ENCODE measurements around the gene KLHL1.

The KLHL1 gene

DNA sequence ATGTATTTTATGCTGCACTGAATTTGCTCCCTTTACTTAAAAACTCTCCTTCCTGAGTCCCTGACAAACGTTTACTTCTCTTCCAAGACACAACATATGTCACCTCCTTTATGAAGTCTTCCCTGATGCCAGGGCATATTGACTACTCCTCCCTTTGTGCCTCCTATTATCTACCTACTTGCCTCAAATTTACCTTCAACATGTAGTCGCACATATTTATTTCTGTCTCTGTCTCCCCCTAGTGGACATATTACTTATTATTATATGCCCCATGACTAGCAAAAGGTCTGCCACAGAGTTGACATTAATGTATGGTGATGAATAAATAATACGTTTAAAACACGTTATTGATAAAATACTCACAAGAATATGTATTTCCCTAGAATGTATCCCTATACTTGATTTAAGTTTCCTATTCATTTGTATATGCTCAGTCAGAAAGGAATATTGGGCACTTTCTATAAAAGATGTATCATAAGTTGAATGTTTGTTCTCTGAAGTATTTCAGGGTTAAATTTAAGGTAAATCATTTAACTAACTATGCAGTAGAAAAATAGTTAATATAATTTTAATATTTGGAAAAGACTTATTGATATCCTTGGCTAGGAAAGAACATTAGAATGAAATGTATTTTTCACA is 250.9 kb downstream of the KLHL1 start:
- DNase-seq: peak; percentile 43

DNA sequence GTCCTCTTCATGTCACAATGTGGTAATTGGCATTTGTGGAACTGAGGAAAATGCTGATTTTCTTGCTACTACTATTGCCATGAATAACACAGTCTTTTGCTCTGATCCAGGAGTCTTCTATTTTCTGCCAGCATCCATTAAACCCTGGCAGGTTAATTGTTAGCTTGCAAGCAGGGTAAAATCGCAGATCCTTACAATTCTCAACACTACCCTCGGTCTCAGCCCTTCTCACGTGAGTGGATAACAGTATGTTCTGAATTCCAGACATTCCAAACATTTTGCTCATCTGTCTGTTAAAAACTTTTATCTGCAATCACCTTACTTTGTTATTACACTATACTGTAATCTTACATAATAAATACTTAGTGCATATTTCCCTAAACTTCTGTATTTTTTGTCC is 251.9 kb downstream of the KLHL1 start:
- DNase-seq: no peak

DNA sequence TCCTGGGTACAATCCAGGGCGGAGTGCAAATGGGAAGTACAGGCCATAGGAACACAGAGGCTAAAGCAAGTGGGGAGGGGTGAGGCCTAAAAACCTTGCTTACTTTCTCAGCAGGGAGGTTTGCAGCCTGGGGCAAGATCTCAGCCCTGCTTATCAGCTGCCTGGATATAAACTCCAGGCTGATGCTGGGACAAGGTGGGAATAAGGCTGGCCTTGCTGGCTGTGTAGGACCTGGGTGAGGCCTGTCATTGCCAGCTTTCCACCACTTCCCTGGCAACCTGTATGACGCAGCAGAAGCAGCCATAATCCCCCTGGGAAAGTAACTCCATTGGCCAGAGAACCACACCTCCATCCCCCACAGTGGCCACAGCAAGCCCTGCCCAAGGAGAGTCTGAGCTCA is 279.7 kb downstream of the KLHL1 start:
- DNase-seq: no peak

DNA sequence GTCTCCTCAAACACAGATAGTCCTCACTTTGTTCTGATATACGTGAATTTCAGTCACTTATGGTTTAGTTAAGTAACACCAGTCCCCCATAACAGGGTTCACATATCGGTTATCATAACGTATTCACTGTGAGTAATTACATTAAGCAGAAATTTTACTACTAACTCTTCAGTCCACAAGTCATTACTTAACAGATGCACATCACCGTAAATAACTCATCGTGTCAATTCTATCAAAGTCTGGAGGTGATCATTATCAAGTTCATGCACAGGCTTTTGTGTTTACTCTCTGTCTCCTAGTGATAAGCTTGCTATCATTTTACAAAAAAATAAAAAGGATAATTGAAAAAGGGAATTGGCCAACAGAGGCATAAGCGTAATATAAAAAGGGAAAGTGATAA is 288.1 kb downstream of the KLHL1 start:
- DNase-seq: no peak

DNA sequence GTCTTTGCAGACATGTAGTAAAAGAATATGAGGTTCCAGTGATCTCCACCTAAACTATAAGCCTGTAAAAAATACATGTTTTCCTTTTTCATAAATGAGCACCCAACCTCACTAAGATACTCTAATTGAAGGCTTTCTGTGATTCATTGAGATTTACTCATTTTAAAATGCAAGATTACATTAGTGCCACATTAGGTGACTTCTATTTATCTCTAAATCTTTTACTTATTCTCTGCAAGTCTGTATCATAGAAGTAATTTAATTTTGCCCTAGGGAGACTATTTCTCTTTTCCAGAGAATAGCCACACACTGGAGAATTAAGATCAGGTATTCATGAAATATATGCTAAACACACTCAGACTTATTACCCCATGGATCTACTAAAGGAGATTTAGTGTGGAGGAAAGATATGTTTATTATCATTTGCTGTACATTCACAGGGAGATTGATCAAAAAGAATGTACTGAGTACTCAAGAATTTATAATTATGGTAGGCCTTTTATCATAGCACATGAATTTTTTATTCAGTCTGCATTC is 290.9 kb downstream of the KLHL1 start:
- DNase-seq: no peak

DNA sequence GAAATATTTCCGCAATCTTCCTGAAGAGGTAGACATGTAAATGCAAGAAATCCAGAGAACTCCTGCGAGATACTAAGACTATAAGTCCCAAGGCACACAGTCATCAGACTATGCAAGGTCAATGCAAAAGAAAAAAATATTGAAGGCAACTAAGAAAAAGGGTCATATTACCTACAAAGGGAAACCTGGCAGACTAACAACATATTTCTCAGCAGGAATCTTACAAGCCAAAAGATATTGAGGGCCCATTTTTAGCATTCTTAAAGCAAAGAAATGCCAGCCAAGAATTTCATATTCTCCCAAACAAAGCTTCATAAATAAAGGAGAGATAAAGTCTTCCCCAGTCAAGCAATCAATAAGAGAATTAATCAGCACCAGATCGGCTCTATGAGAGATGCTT is 299.1 kb downstream of the KLHL1 start:
- DNase-seq: no peak

DNA sequence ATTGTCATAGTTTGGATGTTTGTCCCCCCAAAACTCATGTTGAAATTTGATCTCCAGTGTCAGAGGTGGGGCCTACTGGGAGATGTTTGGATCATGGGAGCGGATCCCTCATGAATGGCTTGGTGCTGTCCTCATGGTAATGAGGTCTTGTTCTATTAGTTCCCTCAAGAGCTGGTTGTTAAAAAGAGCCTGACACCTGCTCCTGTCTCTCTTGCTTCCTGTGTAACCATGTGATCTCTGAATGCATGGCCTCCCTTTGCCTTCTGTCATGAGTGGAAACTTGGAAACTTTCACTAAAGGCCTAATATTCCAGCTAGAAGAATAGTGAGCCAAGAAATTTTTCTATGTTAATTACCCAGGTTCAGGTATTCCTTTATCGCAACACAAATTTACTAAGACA is 312.0 kb downstream of the KLHL1 start:
- no peak for DNase-seq

DNA sequence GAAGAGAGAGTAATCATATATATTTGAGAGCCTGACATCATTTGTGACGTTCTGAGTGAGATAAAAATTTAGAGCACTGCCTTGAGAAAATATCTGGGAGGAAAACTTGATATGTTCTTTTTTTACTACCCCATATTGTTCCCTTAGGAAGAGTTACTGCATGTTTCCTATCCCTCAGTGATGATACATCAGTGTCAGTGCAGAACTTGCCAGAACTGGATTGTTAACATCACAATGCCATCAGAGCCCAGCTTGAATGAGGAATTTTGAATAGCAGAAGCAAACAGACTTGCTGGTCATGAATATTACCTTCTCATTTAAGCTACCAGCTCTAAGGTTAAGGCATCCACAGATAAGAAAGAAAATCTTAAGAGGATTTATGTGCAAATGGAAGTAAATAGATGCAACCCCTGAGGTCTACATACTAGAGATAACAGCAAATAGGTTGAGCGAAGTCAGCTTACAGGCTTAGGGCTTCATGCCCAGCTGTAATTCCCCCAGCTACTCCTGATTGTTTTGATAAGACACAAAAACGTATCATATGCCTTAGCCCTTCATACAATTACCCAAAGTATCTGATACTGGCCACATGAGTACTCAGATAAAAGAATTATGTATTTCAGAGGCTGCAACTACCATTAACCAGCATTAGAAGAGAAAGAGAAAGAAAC is 314.3 kb downstream of the KLHL1 start:
- DNase-seq: no peak

DNA sequence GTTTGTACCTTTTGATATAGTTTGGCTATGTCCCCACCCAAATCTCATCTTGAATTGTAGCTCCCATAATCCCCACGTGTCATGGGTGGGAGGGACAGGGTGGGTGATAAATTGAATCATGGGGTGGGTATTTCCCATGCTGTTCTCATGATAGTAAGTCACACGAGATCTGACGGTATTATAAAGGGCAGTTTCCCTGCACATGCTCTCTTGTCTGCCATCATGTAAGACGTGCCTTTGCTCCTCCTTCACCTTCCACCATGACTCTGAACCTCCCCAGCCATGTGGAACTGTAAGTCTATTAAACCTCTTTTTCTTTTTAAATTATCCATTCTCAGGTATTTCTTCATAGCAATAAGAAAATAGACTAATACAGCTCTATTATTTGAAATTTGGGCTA is 331.3 kb downstream of the KLHL1 start:
- DNase-seq: no peak

DNA sequence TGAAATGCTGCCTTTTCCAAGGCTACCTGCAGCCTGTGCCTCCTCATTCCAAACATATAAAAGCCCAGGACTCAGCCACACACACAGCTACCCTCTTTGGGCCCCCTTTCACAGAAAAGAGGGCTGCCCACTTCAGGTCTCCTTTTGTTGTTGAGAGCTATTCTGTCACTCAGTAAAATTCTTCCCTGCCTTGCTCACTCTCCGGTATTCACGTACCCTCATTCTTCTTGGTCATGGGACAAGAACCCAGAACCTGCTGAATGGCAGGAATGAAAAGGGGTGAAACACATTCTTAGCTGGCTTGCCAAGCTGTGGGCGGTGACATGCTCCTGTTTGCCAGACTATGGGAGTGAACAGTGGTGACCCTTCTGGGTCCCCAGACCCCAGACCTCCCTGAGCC is 338.6 kb downstream of the KLHL1 start:
- no peak for DNase-seq

DNA sequence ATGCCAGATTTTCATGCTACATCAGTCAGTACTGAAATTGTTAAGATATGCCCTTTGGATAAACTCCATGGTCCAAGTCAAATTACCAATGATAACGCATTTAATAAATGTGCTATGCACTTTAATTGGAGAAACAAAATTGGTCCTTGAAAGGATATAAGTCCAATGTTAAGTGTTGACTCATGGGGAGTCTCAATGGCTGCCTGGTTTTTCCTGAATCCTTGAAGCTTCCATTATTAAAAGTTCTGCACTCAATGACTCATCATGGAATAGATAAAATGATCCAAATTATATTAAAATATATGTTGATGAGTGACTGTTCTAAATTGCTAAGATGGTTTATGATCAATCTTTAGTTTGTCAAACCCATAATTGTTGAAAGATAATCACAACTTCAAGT is 346.7 kb downstream of the KLHL1 start:
- DNase-seq: no peak

DNA sequence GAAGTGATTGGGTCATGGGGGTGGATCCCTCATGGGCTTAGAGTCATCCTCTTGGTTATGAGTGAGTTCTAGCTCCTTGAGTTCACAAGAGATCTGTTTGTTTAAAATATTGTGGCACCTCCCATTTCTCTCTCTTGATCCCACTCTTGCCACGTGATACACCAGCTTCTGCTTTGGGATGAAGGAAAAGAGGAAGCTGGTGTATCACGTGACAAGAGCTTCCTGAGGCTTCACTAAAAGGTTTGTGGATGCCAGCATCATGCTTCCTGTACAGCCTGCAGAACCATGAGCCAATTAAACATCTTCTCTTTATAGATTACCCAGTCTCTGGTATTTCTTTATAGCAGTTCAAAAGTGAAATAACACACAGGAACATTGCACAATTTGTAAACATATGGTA is 353.2 kb downstream of the KLHL1 start:
- DNase-seq: no peak

DNA sequence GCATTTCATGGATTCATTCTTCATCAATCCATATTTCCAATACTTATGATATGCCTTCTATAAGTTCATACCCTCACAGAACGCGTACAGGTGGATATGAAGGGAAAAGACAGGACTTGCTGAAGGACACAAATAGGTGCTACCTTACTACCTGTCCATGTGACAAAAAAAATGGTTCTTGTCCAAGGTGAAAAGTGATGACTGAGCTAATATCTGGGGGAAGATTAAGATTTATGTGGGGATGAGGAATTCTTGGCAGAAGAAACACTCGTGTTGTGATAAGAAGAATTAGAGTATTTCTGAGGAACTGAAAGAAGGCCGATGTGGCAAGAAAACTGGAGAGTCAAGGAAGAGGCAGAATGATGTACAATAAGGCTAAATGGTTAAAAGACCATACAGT is 357.0 kb downstream of the KLHL1 start:
- DNase-seq: no peak

DNA sequence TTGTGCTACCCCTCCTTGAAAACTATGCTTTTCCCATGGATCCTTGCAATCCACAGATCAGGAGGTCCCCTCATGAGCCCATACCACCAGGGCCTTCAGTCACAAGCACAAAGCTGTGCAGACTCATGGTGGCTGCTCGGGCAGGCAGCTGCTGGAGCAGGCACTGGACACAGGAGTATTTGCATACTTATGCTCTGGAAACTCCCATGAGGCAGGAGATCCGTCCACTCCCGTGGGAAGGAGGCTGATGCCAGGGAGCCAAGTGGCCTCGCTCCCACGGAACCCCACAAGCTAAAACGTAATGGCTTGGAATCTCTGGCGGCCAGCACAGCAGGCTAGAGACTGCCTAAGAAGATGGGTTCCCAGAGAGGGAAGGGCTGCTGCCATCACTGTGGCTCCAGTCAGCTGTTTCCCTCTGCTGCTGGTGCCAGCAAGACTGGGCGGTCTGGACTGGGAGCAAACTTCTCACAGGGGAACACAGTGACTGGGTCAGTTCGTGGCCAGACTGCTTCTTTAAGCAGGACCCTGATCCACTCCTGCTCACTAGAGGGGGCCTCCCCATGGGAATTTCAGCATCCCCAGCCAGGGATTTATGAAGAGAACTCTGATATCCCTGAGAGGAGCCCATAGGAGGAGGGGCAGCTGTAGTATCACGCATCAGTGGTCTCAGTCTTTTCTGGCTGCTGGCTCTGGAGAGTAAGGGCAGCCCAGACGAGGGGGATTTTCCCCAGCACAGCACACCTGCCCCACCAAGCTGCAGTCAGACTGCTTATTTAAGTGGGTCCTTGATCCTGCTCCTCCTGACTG is 370.9 kb downstream of the KLHL1 start:
- DNase-seq: no peak

DNA sequence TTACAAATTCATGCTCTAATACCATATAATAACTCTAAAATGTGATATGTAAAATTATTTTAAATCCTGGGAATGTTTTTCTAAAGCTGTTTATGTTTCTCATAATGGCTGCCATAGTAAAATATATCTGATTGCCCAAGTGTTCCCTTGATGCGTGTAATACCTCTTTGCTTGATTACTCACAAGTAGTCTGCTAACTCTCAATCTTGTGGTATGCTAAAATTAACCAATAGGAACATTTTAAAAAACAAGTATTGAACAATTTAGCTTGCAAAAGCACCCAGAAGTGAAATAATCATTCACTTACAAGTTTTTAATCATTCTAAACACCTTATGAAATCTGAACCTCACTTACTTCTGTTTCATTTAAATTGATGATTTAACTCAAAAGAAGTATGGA is 386.6 kb downstream of the KLHL1 start:
- DNase-seq: no peak

DNA sequence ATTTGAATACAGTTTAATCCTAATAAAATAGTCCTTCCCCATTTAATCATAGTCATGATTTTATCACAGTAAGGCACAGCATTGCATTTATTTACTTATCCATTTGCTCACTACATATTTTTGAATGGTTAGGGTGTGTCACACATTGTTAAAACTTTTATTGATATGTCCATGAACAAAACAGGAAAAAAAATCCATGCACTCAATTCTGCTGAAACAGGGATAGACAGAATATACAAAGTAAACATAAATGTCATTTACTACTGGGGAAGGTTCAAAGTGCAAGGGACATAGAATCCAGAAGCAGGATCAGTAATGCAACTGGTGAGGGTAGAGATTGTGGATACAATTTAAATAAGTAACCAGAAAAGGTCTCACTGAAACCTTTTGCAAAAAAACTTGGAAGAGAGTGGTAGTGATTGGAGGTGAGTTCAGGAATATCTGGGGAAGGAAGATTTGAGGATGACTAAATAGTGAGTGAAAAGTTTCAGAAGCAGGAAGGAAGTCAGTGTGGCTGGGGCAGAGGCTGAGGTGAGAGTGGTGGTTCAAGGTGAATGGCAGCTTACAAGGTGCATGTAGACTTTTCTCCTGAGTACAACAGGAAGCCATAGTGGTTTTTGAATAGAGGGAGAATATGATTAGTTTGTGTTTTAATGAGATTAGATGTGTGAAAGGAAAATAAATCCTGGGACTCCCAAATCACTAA is 387.8 kb downstream of the KLHL1 start:
- DNase-seq: no peak

DNA sequence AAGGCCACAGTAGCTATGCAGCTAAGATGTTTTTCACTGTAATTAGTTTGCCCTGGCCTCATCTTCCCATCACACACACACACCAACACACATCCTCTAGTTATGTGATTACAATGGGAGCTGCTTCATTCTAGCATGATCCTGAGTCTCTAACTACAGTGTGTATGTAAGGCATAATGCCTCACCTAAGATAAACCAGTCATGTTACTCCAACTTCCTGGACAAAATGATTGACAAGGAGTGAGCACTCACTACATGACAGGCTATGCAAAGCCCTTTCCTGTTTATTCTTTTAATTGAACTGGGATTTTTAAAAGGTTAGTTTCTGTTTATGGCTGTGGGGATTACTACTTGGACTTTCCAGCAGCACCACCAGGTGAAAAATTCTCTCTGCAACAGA is 401.4 kb downstream of the KLHL1 start:
- DNase-seq: no peak

DNA sequence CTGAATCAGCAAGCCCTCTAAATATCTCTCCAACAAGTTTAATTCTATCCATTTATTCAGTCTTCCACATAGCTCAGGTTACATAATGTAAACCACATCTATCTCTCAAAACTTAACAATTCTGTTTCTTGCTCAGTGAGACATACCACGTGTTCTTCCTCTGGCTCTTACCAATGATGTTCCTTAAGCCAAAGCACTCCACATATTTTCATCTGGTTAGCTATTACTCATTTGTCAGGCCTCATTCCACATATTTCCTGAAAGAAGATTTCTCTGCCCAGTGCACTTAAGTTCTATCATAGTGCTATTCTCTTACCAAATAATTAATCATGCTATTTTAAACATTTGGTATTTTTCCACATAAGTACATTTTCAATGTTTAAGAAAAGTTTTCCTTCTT is 403.9 kb downstream of the KLHL1 start:
- no peak for DNase-seq

DNA sequence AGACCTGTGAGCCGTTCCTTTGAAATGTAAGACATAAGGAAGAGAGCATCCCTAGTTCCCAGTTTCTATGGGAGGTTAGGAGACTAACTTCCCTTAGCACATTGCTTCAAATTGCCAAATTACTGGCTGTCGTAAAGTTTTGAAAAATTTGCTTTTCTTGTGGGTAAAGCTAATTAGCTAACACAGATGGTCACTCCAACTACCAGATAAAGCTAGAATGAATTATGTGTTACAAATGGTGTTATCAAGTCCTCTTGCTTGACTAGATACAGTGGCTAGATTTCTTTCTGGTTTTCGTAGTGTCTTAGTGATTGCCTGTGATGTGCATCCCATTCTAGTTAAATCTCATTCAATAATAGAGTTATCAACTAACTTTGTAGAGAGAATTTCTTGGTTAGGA is 417.3 kb downstream of the KLHL1 start:
- no peak for DNase-seq

DNA sequence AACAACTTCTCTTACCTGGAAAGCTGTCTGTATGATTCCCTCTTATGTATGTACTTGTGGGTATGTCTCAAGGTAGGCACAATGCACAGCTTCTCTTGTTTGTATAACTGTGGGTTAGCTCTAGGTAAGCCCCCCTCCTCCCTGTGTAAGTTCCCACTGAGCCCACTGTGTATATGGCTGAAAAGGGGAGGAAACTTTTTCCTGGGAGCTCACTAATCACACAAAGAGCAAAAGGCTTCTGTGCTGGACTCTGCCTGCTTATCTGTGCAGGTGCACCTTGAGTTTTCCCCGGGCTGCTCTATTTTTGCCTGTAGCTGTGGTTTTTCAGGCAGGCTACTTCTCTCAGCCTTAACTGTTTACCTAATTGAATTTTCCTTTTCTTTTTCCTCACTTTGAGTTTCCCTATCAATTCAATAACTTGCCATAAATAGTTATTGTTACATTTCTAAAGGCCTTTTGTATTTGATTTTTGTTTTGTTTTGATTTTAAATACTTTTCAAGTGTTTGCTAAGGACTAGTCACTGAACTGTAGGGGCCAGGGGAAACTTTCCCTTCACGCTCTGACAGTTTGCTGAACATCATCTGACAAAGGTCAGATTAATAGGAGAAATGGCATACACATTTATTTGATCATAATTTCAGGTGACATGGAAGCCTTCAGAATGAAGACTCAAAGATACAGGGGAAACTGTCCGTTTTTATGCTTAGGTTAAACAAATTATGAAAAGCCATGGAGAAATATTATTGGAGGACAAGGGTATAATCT is 424.1 kb downstream of the KLHL1 start:
- DNase-seq: no peak

DNA sequence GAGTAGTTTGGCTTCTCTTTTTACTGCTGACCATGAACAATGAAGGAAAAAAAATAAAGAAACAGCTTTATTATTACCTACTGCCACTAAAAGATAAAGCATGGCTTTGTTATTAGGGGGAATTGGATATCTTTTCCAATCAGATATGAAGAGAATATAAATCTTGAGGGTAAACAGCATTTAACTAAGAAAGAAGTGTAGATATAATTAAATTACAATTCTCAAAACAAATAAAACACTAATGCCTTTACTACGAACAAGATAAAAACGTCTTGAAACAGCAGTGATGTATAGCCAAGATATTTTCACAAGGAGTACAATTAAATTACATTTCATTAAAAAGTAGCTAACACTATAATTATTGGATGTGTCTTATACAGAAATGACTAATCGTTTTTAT is 426.5 kb downstream of the KLHL1 start:
- DNase-seq: no peak

DNA sequence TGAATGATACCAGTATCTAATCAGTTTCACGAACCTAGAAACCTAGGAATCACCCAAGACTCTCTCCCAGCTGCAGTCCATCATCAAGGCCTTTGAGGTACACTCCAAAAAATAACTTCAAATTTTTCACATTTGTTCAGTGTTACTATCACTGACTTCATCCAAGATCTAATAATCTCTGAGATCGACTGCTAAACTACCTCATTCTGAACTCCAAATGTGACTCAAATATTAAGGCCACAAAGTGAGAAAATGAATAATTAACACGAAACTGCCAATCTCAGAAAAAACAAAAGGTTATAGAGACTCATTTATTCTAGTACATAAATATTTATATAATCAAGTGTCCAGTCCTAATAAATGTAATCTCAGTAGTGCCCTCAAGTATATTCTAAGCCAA is 430.9 kb downstream of the KLHL1 start:
- no peak for DNase-seq

DNA sequence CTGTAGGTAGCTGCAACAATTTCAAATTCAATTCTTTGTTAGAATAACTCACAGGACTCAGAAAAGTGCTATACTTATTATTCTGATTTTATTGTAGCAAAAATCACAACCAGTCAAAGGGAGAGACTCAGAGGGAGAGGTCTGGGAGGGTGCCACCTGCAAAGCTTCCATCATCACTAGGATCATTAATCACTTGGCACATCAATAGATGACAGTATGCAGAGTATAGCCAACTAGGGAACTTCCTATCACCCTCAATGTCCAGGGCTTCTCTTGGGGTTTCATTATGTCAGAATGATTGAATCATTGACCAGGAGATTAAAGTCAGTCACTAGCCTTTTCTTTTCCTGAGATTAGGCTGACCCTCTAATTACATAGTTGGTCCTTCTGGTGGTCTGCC is 432.0 kb downstream of the KLHL1 start:
- DNase-seq: no peak
